ENCODE results near the gene FUBP3. TPM values are rescaled to one million over a fixed set of nuclear protein-coding genes. Genes with fewer than 3 reads are reported as not detected.

The FUBP3 gene
- polyA plus RNA-seq, 1 of the 3 experiments (the other 2 are of a cell fraction): 55.1 TPM

GRCh38 chr9:130630506-130631330, 51.3 kb downstream of the FUBP3 start:
- H3K79me2 ChIP-seq (ENCODE audit: insufficient read depth): no peaks in the 10 kb centered on the region
- no peak overlapping the region for H3K4me2 ChIP-seq
- no peaks in the 10 kb centered on the region for H3K4me1 ChIP-seq (ENCODE audit: control insufficient read depth in 1 of 2, insufficient read depth in 2 of 2, low read depth in 1 of 2, low read length in 1 of 2)
- H3K9ac ChIP-seq: no peak overlapping the region
- no peaks in the 10 kb centered on the region for H4K20me1 ChIP-seq (ENCODE audit: insufficient read depth)
- POLR2A ChIA-PET: no interaction called here
- peaks cover 14 to 96% of the 10 kb centered on the region in 2 experiments for H3K36me3 ChIP-seq (replicated peaks in 1 of 2; ENCODE audit: control insufficient read depth in 1 of 2, insufficient read depth in 2 of 2, low read length in 1 of 2)
- TF ChIP-seq, protein P1, sequence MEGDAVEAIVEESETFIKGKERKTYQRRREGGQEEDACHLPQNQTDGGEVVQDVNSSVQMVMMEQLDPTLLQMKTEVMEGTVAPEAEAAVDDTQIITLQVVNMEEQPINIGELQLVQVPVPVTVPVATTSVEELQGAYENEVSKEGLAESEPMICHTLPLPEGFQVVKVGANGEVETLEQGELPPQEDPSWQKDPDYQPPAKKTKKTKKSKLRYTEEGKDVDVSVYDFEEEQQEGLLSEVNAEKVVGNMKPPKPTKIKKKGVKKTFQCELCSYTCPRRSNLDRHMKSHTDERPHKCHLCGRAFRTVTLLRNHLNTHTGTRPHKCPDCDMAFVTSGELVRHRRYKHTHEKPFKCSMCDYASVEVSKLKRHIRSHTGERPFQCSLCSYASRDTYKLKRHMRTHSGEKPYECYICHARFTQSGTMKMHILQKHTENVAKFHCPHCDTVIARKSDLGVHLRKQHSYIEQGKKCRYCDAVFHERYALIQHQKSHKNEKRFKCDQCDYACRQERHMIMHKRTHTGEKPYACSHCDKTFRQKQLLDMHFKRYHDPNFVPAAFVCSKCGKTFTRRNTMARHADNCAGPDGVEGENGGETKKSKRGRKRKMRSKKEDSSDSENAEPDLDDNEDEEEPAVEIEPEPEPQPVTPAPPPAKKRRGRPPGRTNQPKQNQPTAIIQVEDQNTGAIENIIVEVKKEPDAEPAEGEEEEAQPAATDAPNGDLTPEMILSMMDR (IDR thresholded peaks at IDR 0.05): no peak
- no peak for TF ChIP-seq NFIC (IDR thresholded peaks at IDR 0.05; ENCODE audit: borderline replicate concordance)
- TF ChIP-seq YY1 (IDR thresholded peaks at IDR 0.05; ENCODE audit: low read depth): no peak
- TF ChIP-seq POLR2AphosphoS5 (IDR thresholded peaks at IDR 0.05; ENCODE audit: low read depth, low read length): no peak
- TF ChIP-seq RFX5 (IDR thresholded peaks at IDR 0.05; ENCODE audit: low read length): no peak
- no peak for TF ChIP-seq FOSL2 (IDR thresholded peaks at IDR 0.05; ENCODE audit: borderline replicate concordance, low read depth)
- no peak for TF ChIP-seq GATA2 (CRISPR knock-in tag; IDR thresholded peaks at IDR 0.05)
- no peak for TF ChIP-seq FOXJ3 (CRISPR knock-in tag; IDR thresholded peaks at IDR 0.05)
- CTCF ChIA-PET: interaction anchor here (0.8 to 1.8 kb wide), 2 partner anchors 21 to 38 kb away, joined by 3 to 5 read pairs; no protein-coding TSS in a partner anchor
- no peaks in the 10 kb centered on the region for H3K27me3 ChIP-seq (ENCODE audit: insufficient read depth)
- H3K9me2 ChIP-seq: no peaks in the 10 kb centered on the region
- WGBS (ENCODE audit: low lambda C conversion rate): 95% methylated on average over 17 of the region's 27 CpGs
- no peak overlapping the region; a peak in 1 of 4 replicates for H3K27ac ChIP-seq (ENCODE audit: low read depth in 2 of 2, low read length in 1 of 2)
- H3K4me3 ChIP-seq (ENCODE audit: low read depth in 2 of 2, low read length in 1 of 2): no peak overlapping the region
- DNase-seq: no peak
- no peaks in the 10 kb centered on the region for H3F3A ChIP-seq (replicated peaks; ENCODE audit: insufficient read depth)
- H2AFZ ChIP-seq (ENCODE audit: low read depth): no peak overlapping the region
- H3K9me3 ChIP-seq: no peaks in the 10 kb centered on the region

- H3K36me3 ChIP-seq (replicated peaks in 1 of 2; ENCODE audit: control insufficient read depth in 1 of 2, insufficient read depth in 2 of 2, low read length in 1 of 2): peaks cover 9 to 96% of the 10 kb centered on the region in 2 experiments
- no peaks in the 10 kb centered on the region for H3F3A ChIP-seq (replicated peaks; ENCODE audit: insufficient read depth)
- CTCF ChIA-PET: interaction anchor here (0.8 kb wide), 1 partner anchor 20 kb away, joined by 3 read pairs; no protein-coding TSS in a partner anchor
- no peaks in the 10 kb centered on the region for H3K27me3 ChIP-seq (ENCODE audit: insufficient read depth)
- H3K9ac ChIP-seq: no peak overlapping the region
- 95% methylated on average over 18 of the region's 22 CpGs for WGBS (ENCODE audit: low lambda C conversion rate)
- no peak overlapping the region for H3K4me3 ChIP-seq (ENCODE audit: low read depth in 2 of 2, low read length in 1 of 2)
- no peaks in the 10 kb centered on the region for H3K9me2 ChIP-seq
- no peak overlapping the region; a peak in 1 of 4 replicates for H3K27ac ChIP-seq (ENCODE audit: low read depth in 2 of 2, low read length in 1 of 2)
- no peak overlapping the region for H3K4me2 ChIP-seq
- no peak overlapping the region for H2AFZ ChIP-seq (ENCODE audit: low read depth)
- no peaks in the 10 kb centered on the region for H3K4me1 ChIP-seq (ENCODE audit: control insufficient read depth in 1 of 2, insufficient read depth in 2 of 2, low read depth in 1 of 2, low read length in 1 of 2)
- POLR2A ChIA-PET: no interaction called here
- no peak for TF ChIP-seq EZH2phosphoT487 (IDR thresholded peaks at IDR 0.05; ENCODE audit: borderline replicate concordance, low read depth)
- no peak for TF ChIP-seq GABPA (IDR thresholded peaks at IDR 0.05; ENCODE audit: low read depth)
- DNase-seq: no peak
- no peaks in the 10 kb centered on the region for H3K9me3 ChIP-seq
- H4K20me1 ChIP-seq (ENCODE audit: insufficient read depth): no peaks in the 10 kb centered on the region
- H3K79me2 ChIP-seq (ENCODE audit: insufficient read depth): no peaks in the 10 kb centered on the region
Measured at GRCh38 chr9:130631331-130632080, 52.1 kb downstream of the FUBP3 start.
